ENCODE measurements around the gene WDR5.

Gene WDR5

GRCh38 chr9:134146774-134147493 is 11.1 kb downstream of the WDR5 start:
- ChIA-PET CTCF (interaction anchor here (0.7 to 1.5 kb wide), 2 partner anchors 11 to 365 kb away, joined by 3 to 4 read pairs; partner anchors contain the start of gene WDR5), POLR2A (interaction anchor here (0.8 kb wide), 1 partner anchor 16 kb away, joined by 3 read pairs; no protein-coding TSS in a partner anchor)
- H3K4me3 ChIP-seq (ENCODE audit: low read depth, low read length) = no peak overlapping the region
- DNase-seq (ENCODE audit: low read depth, low spot score) = no peak
- TF ChIP-seq CTCF (IDR thresholded peaks at IDR 0.05; ENCODE audit: insufficient read depth, low read length, missing control alignments) = no peak

DNA sequence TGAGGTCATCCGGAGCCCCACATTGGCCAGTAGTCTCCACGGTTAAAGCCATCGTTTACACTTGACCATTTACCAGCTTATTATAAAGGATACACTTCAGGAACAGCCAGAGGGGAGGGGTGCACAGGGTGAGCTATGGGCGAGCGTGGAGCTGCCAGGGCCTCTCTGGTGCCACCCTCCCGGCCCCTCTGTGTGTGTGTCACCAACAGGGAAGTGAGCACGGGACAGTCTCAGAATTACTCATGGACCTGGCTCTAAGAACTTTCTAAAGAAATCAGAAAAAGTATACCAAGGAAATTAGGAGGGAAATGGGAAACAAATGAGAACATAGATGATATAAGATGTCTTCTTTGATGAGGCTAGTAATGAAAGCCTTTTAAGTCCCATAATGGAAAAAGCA is 13.5 kb downstream of the WDR5 start:
- ChIA-PET POLR2A (no interaction called here), CTCF (interaction anchor here (1.0 kb wide), 1 partner anchor 294 kb away, joined by 3 read pairs; no protein-coding TSS in a partner anchor)
- DNase-seq (ENCODE audit: low read depth, low spot score) = no peak
- TF ChIP-seq CTCF (IDR thresholded peaks at IDR 0.05; ENCODE audit: insufficient read depth, low read length, missing control alignments) = no peak
- H3K4me3 ChIP-seq (ENCODE audit: low read depth, low read length) = no peak overlapping the region

GRCh38 chr9:134150557-134151214 is 14.8 kb downstream of the WDR5 start:
- DNase-seq (ENCODE audit: low read depth, low spot score) = no peak
- ChIA-PET CTCF (interaction anchor here (0.8 kb wide), 1 partner anchor 292 kb away, joined by 3 read pairs; no protein-coding TSS in a partner anchor), POLR2A (no interaction called here)
- TF ChIP-seq CTCF (IDR thresholded peaks at IDR 0.05; ENCODE audit: insufficient read depth, low read length, missing control alignments) = no peak
- no peak overlapping the region for H3K4me3 ChIP-seq (ENCODE audit: low read depth, low read length)

- no peak for DNase-seq (ENCODE audit: low read depth, low spot score)
- ChIA-PET CTCF (interaction anchor here (1.7 kb wide), 1 partner anchor 11 kb away, joined by 4 read pairs; no protein-coding TSS in a partner anchor), POLR2A (interaction anchor here (0.6 kb wide), 1 partner anchor 10 kb away, joined by 3 read pairs; no protein-coding TSS in a partner anchor)
- no peak for TF ChIP-seq CTCF (IDR thresholded peaks at IDR 0.05; ENCODE audit: insufficient read depth, low read length, missing control alignments)
- no peak overlapping the region for H3K4me3 ChIP-seq (ENCODE audit: low read depth, low read length)
These were observed 16.2 kb downstream of the WDR5 start for GRCh38 chr9:134152022-134152448.

DNA sequence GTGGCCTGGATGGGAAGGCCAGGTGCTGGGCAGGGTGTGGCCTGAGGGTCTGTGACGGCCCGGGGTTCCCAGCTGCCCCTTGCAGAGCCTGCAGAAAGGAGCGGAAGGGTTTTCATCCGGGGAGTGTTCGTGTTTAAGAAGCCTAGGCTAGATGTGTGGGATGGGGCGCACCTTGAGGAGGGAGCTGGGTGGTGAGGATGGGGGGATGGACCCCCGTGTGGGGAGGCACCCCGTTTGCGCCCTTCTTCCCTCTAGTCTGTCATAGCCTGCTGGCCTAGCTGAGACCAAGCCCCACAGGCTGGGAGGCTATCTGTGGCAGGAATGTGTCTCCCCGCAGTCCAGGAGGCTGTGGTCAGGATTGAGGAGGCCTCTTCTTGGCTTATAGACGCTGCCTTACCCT is 16.6 kb downstream of the WDR5 start:
- no peak for DNase-seq (ENCODE audit: low read depth, low spot score)
- ChIA-PET POLR2A (interaction anchor here (0.6 kb wide), 1 partner anchor 10 kb away, joined by 3 read pairs; no protein-coding TSS in a partner anchor), CTCF (interaction anchor here (1.7 kb wide), 1 partner anchor 11 kb away, joined by 4 read pairs; no protein-coding TSS in a partner anchor)
- no peak overlapping the region for H3K4me3 ChIP-seq (ENCODE audit: low read depth, low read length)
- TF ChIP-seq CTCF (IDR thresholded peaks at IDR 0.05; ENCODE audit: insufficient read depth, low read length, missing control alignments) = no peak

GRCh38 chr9:134153450-134153849 is 17.6 kb downstream of the WDR5 start:
- ChIA-PET POLR2A (no interaction called here), CTCF (interaction anchor here (1.7 kb wide), 1 partner anchor 10 kb away, joined by 4 read pairs; no protein-coding TSS in a partner anchor)
- no peak for TF ChIP-seq CTCF (IDR thresholded peaks at IDR 0.05; ENCODE audit: insufficient read depth, low read length, missing control alignments)
- DNase-seq (ENCODE audit: low read depth, low spot score) = no peak
- H3K4me3 ChIP-seq (ENCODE audit: low read depth, low read length) = no peak overlapping the region
